Stimulated activated CD8-positive, alpha-beta memory T cell treated with anti-CD3 and anti-CD28 coated beads, Interleukin-15, amount 100 ng/mL, for 1 hour (primary cell): Measurements from ENCODE around the gene PTPRG.

Experiments used
- DNase-seq: peaks from one replicate; pipeline ENCODE4 v3.0.0-alpha.2; 2020; ENCODE audit warnings: low read depth

Gene PTPRG

DNA sequence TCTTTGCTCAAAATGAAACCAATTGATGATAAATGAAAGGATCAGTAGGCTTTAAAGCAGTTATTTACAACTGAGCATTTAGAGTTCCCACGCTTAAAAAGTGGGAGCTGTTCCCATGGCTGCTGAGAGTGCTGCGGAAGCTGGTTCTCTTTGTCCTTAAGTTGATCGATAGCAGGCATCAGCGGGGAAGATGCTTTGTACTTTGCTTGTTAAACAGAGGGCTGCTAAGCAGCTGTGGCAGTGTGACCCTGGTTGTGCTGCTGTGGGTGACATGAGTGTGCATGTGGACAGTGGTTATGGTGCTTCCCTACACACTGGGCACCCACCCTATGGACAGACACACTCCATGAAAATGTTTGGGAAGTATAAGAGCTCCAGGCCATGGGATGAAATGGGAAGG, 96.3 kb downstream of the PTPRG start:
- DNase-seq, result no peak

DNA sequence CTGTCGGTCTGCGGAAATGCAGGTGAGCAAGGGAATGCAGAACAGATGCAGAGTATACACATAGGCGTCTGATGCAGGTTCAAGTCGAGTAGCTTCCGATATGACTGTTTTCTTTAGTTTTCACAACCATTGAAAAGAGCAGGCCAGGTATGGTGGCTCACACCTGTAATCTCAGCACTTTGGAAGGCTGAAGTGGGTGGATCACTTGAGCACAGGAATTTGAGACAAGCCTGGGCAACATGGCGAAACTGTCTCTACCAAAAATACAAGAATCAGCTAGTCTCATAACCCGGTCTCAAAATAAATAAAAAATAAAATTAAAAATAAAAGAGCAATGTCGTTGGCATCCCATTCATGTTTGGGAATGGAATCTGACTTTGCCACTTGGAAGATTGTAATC, 101.5 kb downstream of the PTPRG start:
- DNase-seq, result no peak

DNA sequence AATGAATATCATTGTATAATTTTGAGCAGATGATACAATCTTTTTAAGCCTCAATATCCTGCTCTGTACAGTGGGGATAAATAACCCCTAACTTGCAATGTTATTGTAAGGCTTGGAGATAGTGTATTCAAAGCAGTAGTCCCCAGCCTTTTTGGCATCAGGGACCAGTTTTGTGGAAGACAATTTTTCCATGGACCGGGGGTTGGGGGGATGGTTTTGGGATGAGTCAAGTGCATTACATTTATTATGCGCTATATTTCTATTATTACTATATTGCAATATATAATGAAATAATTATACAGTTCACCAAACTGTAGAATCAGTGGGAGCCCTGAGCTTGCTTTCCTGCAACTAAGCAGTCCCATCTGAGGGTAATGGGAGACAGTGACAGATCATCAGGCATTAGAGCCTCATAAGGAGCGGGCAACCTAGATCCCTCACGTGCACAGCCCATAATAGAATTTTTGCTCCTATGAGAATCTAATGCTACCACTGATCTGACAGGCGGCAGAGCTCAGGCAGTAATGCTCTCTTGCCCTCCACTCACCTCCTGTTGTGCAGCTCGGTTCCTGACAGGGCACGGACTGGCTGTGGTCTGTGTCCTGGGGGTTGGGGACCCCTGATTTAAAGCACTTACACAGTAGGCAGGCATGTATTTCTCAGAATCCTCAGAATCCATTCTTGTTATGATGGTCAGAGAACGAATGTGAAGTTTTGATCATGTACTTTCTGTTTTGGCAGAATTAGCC, 102.2 kb downstream of the PTPRG start:
- DNase-seq, result no peak

- DNase-seq, result no peak
Measured at GRCh38 chr3:61664105-61664482, 102.7 kb downstream of the PTPRG start.

DNA sequence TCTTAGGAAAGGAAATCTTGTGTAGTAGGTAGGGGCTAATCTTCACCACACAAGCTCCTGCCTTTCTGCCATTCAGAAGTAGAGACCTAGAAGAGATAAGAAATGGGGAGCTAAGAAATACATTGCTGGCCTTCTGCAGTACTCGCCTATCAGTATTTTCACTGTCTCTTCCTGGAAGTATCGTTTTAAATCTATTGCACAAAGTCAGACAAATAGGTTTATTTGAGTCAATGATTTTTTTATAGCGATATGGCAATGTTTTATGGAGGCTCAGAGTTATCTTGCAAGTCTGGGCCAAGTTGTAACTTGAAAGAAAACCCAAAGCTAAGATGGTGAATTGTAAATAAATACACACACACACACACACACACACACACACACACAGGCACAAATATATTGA, 103.8 kb downstream of the PTPRG start:
- no peak for DNase-seq

DNA sequence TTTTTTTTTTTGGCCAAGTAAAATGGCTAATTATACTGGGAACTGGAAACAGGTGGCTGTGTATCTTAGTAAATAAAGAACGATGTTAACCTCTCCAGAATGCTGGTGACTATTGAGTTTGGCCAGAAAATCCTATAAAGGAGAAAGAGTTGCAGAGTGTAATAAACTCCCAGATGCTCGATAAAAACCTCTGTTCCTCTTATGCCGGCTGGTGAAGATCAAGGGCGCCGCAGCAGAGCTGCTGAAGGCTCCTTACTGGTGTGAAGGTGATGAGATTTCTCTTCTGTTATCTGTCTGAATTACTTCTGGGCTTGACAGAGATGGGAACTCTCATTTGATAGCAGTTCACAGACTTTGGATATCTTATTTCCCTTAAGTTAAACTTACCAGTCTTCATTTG, 104.6 kb downstream of the PTPRG start:
- DNase-seq, result no peak

- no peak for DNase-seq
Measured at GRCh38 chr3:61666615-61667330, 105.4 kb downstream of the PTPRG start.

GRCh38 chr3:61667383-61667782, 106.0 kb downstream of the PTPRG start:
- no peak for DNase-seq

DNA sequence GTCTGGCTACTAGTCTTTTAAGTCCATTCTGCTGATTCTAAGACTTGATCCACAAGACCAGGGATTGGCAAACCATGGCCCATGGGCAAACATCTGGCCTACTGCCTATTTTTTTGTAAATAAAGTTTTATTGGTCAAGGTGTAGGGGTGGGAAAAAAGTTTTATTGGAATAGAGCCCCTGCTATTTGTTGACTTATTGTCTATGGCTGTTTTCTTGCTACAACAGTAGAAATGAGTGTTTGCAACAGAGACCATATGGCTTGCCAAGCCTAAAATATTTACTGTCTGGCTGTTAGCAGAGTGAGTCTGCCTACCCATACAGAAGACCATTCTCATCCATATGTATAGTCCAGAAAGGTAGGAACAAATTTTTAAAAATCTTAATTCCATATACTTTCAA, 106.4 kb downstream of the PTPRG start:
- no peak for DNase-seq

- no peak for DNase-seq
Measured at GRCh38 chr3:61668317-61668864, 107.0 kb downstream of the PTPRG start.

DNA sequence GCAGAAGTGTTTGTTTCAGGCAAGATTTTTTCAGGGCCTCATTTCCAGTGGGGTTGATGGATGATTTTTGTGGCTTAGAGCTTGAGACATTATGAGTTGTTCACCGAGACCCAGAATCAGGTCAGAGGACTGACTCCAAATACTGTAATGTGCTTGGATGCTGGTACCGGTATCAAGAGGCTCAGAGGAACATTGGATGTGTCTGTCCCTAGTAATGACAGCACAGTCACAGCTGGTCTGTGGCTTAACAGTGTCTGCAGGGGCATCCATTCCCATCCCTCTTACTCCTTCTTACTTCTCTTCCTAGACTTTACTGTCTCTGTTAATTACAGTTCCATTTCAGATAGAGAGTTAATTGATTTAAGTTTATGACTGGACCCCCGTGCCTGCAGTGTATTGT, 107.8 kb downstream of the PTPRG start:
- no peak for DNase-seq

- no peak for DNase-seq
Measured at GRCh38 chr3:61669668-61670299, 108.4 kb downstream of the PTPRG start.

- no peak for DNase-seq
Measured at GRCh38 chr3:61673651-61674050, 112.3 kb downstream of the PTPRG start.

DNA sequence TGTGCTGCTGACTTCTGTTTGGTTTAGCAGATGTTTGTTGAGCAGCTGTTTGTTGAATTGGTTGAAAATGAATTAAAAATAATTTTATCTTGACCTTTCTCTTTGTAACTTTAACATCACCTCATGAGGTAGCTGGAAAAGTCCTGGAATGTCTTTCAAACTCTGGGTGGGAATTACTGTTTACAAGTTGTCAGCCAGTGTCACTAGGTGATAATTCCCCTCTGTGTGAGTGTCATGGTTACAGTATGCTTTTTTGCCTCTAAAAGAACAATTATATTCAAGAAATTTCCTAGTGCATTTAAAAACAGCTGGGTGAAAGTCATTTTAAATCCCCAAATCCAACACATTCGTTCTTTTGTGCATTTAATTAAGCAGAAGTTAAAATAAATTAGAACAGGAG, 113.2 kb downstream of the PTPRG start:
- no peak for DNase-seq

- no peak for DNase-seq
Measured at GRCh38 chr3:61679026-61679425, 117.7 kb downstream of the PTPRG start.

DNA sequence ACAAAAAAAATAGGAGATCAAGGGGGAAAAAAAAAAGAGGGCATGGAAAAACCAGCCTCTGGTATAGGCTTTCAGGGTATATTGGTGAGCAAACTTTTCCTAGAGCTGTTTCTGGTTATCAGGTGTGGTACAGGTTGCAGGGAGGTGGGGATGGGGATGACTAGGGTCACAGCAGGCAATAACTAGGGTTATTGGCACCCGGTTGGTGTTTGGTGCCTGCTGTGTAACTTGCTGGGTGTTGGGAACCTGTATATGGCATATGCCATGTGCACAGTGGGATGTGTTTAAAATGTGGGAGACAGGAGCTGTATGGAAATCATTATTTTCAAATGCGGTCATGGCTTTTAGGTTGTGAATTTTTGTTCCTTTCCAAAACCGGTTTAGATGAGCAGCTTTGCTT, 119.2 kb downstream of the PTPRG start:
- no peak for DNase-seq

DNA sequence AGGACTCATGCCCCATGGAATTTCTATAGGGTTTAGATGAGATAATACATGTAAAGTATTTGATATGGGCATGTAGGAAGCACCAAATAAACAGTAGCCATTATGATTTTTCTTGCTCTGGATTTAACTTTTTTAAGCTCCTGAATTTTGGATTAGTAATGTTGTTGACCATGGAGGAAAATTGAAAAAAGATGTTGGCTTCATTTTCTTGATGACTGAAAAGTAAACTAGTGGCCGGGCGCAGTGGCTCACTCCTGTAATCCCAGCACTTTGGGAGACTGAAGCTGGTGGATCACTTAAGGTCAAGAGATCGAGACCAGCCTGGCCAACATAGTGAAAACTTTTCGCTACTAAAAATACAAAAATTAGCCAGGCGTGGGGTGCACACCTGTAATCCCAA, 120.3 kb downstream of the PTPRG start:
- no peak for DNase-seq

GRCh38 chr3:61682671-61683548, 121.5 kb downstream of the PTPRG start:
- DNase-seq, result no peak

- DNase-seq, result no peak
Measured at GRCh38 chr3:61683549-61684236, 122.3 kb downstream of the PTPRG start.

DNA sequence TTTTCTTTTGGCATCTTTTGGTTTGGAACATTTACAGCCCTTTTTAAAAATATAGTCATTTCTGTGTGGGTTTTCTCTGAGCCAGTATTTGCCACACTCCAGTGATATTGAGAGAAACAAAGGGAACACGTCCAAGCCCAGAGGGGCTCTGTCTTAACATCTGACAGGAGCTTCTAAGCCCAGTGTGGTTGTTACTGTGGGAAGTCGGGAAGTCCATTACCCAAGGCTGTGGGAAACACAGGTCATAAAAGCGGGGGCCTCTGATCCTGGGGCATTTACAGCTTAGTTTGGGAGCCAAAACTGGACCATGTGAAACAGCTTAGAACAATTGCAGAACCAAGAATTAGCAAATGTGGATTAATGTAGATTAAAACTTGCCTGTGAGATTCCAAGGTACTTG, 123.0 kb downstream of the PTPRG start:
- DNase-seq, result no peak

DNA sequence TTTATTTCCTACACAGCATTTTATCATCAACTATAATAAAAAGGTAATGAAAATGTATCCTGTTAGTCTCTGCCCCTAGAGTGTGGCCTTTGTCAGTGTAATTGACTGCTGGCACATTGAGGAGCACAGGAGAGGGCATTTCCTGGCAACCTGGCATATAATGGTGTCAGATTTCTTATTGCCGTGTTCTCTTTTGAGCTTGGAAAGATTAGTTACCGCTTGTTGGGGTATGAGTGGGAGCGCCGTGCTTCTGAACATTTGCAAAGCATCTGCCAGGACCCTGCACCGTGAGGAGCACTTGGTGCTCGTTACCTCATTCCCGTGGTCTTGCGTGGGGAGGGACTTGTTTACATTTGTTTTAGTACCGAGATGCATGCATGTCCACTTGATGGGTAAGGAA, 124.4 kb downstream of the PTPRG start:
- DNase-seq, result no peak
